Measurements from ENCODE around the gene CALML5.

DNA sequence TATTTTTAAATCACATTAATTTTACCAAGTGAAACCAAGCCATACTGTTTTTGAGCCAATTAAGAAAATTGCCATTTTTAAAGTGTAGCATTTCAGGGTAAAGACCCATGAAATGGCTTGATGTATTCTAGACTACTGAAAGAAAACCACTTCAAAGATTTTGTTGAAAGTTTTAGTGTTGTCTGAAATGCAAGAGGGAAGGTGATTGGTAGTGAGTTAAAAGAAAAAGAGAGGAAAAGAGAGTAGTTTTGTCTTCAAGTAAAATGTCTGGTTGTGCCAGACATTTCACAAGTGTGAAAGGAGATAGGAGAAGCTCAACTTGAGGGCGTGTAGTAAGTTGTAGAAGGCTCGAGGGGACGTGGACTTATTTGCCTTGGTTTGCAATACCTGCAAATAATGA, 41.6 kb downstream of the CALML5 start:
- TF ChIP-seq POLR2AphosphoS5 (IDR thresholded peaks at IDR 0.05; ENCODE audit: low read depth) (no peak), SPI1 (IDR thresholded peaks at IDR 0.05; ENCODE audit: borderline replicate concordance, low read depth) (no peak)
- TF ChIP-seq, protein P1, sequence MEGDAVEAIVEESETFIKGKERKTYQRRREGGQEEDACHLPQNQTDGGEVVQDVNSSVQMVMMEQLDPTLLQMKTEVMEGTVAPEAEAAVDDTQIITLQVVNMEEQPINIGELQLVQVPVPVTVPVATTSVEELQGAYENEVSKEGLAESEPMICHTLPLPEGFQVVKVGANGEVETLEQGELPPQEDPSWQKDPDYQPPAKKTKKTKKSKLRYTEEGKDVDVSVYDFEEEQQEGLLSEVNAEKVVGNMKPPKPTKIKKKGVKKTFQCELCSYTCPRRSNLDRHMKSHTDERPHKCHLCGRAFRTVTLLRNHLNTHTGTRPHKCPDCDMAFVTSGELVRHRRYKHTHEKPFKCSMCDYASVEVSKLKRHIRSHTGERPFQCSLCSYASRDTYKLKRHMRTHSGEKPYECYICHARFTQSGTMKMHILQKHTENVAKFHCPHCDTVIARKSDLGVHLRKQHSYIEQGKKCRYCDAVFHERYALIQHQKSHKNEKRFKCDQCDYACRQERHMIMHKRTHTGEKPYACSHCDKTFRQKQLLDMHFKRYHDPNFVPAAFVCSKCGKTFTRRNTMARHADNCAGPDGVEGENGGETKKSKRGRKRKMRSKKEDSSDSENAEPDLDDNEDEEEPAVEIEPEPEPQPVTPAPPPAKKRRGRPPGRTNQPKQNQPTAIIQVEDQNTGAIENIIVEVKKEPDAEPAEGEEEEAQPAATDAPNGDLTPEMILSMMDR (IDR thresholded peaks at IDR 0.05; ENCODE audit: insufficient read depth, low read length), result no peak
- TF ChIP-seq, protein P2, sequence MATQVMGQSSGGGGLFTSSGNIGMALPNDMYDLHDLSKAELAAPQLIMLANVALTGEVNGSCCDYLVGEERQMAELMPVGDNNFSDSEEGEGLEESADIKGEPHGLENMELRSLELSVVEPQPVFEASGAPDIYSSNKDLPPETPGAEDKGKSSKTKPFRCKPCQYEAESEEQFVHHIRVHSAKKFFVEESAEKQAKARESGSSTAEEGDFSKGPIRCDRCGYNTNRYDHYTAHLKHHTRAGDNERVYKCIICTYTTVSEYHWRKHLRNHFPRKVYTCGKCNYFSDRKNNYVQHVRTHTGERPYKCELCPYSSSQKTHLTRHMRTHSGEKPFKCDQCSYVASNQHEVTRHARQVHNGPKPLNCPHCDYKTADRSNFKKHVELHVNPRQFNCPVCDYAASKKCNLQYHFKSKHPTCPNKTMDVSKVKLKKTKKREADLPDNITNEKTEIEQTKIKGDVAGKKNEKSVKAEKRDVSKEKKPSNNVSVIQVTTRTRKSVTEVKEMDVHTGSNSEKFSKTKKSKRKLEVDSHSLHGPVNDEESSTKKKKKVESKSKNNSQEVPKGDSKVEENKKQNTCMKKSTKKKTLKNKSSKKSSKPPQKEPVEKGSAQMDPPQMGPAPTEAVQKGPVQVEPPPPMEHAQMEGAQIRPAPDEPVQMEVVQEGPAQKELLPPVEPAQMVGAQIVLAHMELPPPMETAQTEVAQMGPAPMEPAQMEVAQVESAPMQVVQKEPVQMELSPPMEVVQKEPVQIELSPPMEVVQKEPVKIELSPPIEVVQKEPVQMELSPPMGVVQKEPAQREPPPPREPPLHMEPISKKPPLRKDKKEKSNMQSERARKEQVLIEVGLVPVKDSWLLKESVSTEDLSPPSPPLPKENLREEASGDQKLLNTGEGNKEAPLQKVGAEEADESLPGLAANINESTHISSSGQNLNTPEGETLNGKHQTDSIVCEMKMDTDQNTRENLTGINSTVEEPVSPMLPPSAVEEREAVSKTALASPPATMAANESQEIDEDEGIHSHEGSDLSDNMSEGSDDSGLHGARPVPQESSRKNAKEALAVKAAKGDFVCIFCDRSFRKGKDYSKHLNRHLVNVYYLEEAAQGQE (IDR thresholded peaks at IDR 0.05; ENCODE audit: insufficient replicate concordance, low read depth), result no peak
